Loucy (cell line): Measurements from ENCODE around the gene RAD51B.

Source experiments
- EZH2phosphoT487 ChIP-seq: fragments of 200-600 bp; IDR thresholded peaks from 2 replicates; pipeline ENCODE4 v1.6.1; 2018; ENCODE audit warnings: antibody characterized with exemption, mild to moderate bottlenecking, moderate library complexity, borderline replicate concordance
- TF ChIP-seq, protein P1 (sequence below): fragments of 200-600 bp; sonication (generic); conservative IDR thresholded peaks from 2 replicates; pipeline ENCODE4 v1.5.1; 2014; ENCODE audit warnings: mild to moderate bottlenecking, antibody characterized with exemption, low read length

DNA sequence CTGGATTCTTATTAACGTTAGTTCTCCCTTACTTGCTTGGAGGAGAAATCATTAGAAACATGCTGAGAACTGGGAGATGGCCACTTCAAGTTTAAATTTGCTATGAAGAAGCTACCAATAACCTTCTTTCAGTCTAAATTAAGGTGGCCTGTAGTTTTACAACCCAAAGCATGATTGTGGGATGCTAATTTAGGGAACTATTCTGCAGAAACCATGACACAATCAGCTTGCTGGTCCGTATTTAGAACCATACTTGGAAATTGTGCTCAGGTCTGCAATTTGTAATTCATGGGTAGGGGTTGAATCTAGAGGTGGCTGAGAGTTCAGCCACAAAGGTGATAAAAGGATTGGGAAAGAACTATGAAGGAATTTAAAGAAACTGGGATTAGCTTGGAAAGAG, 405.7 kb downstream of the RAD51B start:
- no peak for TF ChIP-seq EZH2phosphoT487
- TF ChIP-seq, protein P1, sequence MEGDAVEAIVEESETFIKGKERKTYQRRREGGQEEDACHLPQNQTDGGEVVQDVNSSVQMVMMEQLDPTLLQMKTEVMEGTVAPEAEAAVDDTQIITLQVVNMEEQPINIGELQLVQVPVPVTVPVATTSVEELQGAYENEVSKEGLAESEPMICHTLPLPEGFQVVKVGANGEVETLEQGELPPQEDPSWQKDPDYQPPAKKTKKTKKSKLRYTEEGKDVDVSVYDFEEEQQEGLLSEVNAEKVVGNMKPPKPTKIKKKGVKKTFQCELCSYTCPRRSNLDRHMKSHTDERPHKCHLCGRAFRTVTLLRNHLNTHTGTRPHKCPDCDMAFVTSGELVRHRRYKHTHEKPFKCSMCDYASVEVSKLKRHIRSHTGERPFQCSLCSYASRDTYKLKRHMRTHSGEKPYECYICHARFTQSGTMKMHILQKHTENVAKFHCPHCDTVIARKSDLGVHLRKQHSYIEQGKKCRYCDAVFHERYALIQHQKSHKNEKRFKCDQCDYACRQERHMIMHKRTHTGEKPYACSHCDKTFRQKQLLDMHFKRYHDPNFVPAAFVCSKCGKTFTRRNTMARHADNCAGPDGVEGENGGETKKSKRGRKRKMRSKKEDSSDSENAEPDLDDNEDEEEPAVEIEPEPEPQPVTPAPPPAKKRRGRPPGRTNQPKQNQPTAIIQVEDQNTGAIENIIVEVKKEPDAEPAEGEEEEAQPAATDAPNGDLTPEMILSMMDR: no peak
